ENCODE data around the gene IMPACT.

DNA sequence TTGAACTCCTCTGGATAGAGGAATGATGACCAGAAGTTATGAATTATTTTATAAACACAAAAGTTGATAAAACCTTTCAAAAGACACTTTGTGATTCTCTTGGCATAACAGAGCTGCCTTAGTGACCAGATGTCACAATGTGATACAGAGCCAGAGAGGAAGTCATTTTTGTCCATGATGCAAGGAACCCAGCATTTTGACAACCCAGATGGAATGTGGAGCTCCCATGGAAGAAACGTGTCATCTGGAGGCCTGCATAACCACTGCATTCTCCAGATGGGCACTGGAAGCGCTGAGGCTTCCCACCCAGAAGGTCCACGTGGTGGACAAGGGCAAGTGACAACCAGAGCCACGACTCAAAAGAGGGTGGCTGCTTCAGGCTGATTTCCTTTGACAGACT lies 64.1 kb downstream of the IMPACT start:
- TF ChIP-seq CTCF (IDR thresholded peaks at IDR 0.05) (no peak), POLR2A (IDR thresholded peaks at IDR 0.05) (no peak)
